DOHH2 (cell line): ENCODE data around the gene DNAAF5.

ENCODE experiments used
- EZH2phosphoT487 ChIP-seq: fragments of 200-600 bp; sonication (generic); IDR thresholded peaks from 2 replicates; pipeline ENCODE4 v1.6.1; 2017; ENCODE audit warnings: borderline replicate concordance, mild to moderate bottlenecking, antibody characterized with exemption, low read length, moderate library complexity, mixed read lengths
- TF ChIP-seq, protein P1 (sequence below): fragments of 200-600 bp; sonication (generic); IDR thresholded peaks from one replicate; pipeline ENCODE4 v1.5.1; 2014; ENCODE audit warnings: antibody characterized with exemption, mild to moderate bottlenecking, low read depth, low read length; ENCODE audit not compliant: poor library complexity, severe bottlenecking

DNA sequence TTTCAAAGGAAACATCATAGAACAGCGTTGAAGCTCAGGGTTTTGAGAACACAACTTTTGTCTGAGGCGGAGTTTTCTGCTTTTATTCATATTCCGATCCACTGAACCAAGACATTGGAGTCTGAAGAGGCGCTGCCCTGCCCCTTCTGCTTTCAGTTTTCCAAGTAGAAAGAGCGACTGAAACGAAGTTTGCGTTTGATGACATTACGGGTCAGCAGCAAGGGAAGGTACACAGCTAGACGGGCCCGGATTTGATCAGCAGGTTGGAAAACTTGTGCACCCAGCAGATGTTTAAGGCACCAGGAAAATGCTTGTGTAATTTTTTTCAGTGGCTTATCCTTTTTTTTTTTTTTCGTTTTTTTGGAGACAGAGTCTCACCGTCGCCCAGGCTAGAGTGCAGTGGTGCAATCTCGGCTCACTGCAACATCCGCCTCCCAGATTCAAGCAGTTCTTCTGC is 106.5 kb downstream of the DNAAF5 start:
- TF ChIP-seq, protein P1, sequence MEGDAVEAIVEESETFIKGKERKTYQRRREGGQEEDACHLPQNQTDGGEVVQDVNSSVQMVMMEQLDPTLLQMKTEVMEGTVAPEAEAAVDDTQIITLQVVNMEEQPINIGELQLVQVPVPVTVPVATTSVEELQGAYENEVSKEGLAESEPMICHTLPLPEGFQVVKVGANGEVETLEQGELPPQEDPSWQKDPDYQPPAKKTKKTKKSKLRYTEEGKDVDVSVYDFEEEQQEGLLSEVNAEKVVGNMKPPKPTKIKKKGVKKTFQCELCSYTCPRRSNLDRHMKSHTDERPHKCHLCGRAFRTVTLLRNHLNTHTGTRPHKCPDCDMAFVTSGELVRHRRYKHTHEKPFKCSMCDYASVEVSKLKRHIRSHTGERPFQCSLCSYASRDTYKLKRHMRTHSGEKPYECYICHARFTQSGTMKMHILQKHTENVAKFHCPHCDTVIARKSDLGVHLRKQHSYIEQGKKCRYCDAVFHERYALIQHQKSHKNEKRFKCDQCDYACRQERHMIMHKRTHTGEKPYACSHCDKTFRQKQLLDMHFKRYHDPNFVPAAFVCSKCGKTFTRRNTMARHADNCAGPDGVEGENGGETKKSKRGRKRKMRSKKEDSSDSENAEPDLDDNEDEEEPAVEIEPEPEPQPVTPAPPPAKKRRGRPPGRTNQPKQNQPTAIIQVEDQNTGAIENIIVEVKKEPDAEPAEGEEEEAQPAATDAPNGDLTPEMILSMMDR = no peak
- no peak for TF ChIP-seq EZH2phosphoT487
